PC-9 (cell line): Measurements from ENCODE around the gene CACNA1S. TPM values are rescaled to one million over a fixed set of nuclear protein-coding genes. Genes with fewer than 3 reads are reported as not detected.

Experiments used
- BruUV-seq: library from RNA; stranded (reverse); fragments of 400-500 nt; replicated peaks from 2 replicates; lab custom pipeline; 2021; lab: Mats Ljungman, UMichigan
- CTCF ChIA-PET: fragments of 300-600 bp; sonication (Branson Sonifier 250); formaldehyde crosslinking; loops from one replicate; lab custom pipeline; 2022; ENCODE audit warnings: antibody characterized with exemption; lab: Charles Lee
- POLR2A ChIA-PET: fragments of 300-600 bp; sonication (Branson Sonifier 250); formaldehyde crosslinking; loops from one replicate; lab custom pipeline; 2022; ENCODE audit warnings: antibody characterized with exemption; ENCODE audit not compliant: unreplicated experiment; lab: Charles Lee
- DNase-seq, 2 experiments: peaks; one replicate each; pipeline versions ENCODE4 v3.0.0 to v3.0.0-alpha.2; 2015 to 2022; ENCODE audit warnings: mixed read lengths in 1 of 2
- H2AFZ ChIP-seq: fragments of 200-600 bp; sonication (generic); 2 replicates; pipeline ENCODE4 v1.8.1; 2017; ENCODE audit warnings: antibody characterized with exemption
- H3F3A ChIP-seq: fragments of 200-600 bp; sonication (generic); 2 replicates; pipeline ENCODE4 v1.8.1; 2017; ENCODE audit warnings: antibody characterized with exemption, mild to moderate bottlenecking, low read depth; ENCODE audit not compliant: insufficient read depth
- H3K27ac ChIP-seq: fragments of 200-600 bp; sonication (generic); 2 replicates; pipeline ENCODE4 v1.6.1; 2016; ENCODE audit warnings: mixed run types
- H3K27me3 ChIP-seq: fragments of 200-600 bp; sonication (generic); 2 replicates; pipeline ENCODE4 v1.6.1; 2016; ENCODE audit warnings: low read depth, mixed run types; ENCODE audit not compliant: insufficient read depth
- H3K36me3 ChIP-seq: fragments of 200-600 bp; sonication (generic); 2 replicates; pipeline ENCODE4 v1.6.1; 2016; ENCODE audit warnings: low read depth, mixed run types
- H3K4me1 ChIP-seq: fragments of 200-600 bp; sonication (generic); replicated peaks from 2 replicates; pipeline ENCODE4 v1.6.1; 2016; ENCODE audit warnings: mixed run types; ENCODE audit not compliant: insufficient read depth
- H3K4me2 ChIP-seq: fragments of 200-600 bp; sonication (generic); 2 replicates; pipeline ENCODE4 v1.6.1; 2017; ENCODE audit warnings: mixed run types
- H3K4me3 ChIP-seq: fragments of 200-600 bp; sonication (generic); 2 replicates; pipeline ENCODE4 v1.6.1; 2016; ENCODE audit warnings: mixed run types
- H3K79me2 ChIP-seq: fragments of 200-600 bp; sonication (generic); 2 replicates; pipeline ENCODE4 v1.6.1; 2017; ENCODE audit warnings: low read depth, mixed run types
- H3K9me2 ChIP-seq: fragments of 200-600 bp; sonication (generic); 2 replicates; pipeline ENCODE4 v1.8.1; 2017; ENCODE audit warnings: mild to moderate bottlenecking; ENCODE audit not compliant: insufficient read depth
- H3K9me3 ChIP-seq: fragments of 200-600 bp; sonication (generic); 2 replicates; pipeline ENCODE4 v1.8.1; 2016; ENCODE audit warnings: low read depth; ENCODE audit not compliant: insufficient read depth
- H4K20me1 ChIP-seq: fragments of 200-600 bp; sonication (generic); 2 replicates; pipeline ENCODE4 v1.8.1; 2017; ENCODE audit not compliant: insufficient read depth
- CTCF ChIP-seq: fragments of 200-600 bp; sonication (generic); conservative IDR thresholded peaks from 2 replicates; pipeline ENCODE4 v1.6.1; 2017; ENCODE audit warnings: mixed run types, antibody characterized with exemption, mild to moderate bottlenecking, moderate library complexity
- EZH2 ChIP-seq: fragments of 200-600 bp; sonication (generic); IDR thresholded peaks from 2 replicates; pipeline ENCODE4 v1.8.0; 2017; ENCODE audit warnings: antibody characterized with exemption, low read depth
- intact Hi-C: fragments of 100-400 bp; cut with micrococcal nuclease; formaldehyde crosslinking; loops from one replicate; pipeline ENCODE4 v1.10.0; 2022; ENCODE audit not compliant: unreplicated experiment
- total RNA-seq: library from RNA; stranded (reverse); gene quantifications from 2 replicates; pipeline ENCODE4 v1.2.3, GENCODE V29; 2021

The CACNA1S gene
- total RNA-seq, 1 experiment from 2014 or later = not detected

DNA sequence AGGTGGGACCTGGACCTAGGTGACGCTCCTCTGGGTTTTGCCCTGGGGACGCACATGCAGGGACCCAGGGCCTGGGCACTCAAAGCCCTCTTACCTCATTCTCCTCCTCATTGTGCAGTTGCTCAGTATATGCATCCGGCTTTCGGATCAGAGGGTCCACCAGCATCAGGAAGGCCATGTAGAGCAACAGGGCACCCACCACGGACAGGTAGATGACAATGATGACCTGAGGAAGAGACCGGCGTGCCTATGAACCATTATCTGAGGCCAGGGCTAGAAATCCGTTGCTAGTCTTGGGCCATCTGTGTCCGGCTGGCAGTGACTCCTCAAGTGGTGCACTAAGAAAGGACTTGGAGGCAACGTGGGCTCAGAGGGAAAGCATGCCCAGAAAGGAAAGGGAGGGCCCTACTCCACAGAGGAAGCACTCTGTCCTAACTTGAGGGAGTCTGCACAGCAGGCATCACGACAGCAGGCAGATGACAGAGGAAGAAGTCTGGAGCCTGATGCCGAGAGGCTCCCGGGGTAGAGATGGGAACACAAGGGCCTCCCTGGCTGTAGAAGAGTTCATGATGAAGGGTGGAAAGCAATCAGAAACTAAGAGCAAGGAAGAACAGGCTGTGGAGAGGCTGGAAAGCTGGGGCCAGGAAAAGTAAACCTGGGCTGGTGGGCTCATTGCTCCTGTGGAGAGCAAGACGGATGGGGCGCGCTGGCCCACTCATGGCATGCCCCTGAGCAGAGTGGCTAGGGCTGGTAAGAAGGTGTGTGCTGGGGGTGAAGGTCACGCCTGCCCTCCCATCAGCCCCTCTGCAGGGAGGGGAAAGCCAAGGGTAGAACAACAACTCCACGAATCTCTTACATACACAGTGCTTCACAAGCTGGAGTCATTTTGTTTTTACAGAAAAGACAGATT is 31.8 kb upstream of the CACNA1S start:
- Histone ChIP-seq H3F3A (no peaks in the 10 kb centered on the region), H3K4me1 (no peaks in the 10 kb centered on the region), H3K79me2 (no peaks in the 10 kb centered on the region), H3K4me2 (no peak overlapping the region), H3K9me2 (no peaks in the 10 kb centered on the region), H3K27ac (no peak overlapping the region), H3K36me3 (no peaks in the 10 kb centered on the region; the same call in 1 of the 2 replicates), H2AFZ (no peak overlapping the region), H4K20me1 (no peaks in the 10 kb centered on the region; the same call in 1 of the 2 replicates), H3K4me3 (no peak overlapping the region), H3K27me3 (no peaks in the 10 kb centered on the region), H3K9me3 (no peaks in the 10 kb centered on the region)
- no peak for DNase-seq
- no TSS peak for BruUV-seq
- POLR2A ChIA-PET = no interaction called here
- TF ChIP-seq CTCF (no peak), EZH2 (no peak)
- intact Hi-C loops = no loop called here
- CTCF ChIA-PET = no interaction called here

DNA sequence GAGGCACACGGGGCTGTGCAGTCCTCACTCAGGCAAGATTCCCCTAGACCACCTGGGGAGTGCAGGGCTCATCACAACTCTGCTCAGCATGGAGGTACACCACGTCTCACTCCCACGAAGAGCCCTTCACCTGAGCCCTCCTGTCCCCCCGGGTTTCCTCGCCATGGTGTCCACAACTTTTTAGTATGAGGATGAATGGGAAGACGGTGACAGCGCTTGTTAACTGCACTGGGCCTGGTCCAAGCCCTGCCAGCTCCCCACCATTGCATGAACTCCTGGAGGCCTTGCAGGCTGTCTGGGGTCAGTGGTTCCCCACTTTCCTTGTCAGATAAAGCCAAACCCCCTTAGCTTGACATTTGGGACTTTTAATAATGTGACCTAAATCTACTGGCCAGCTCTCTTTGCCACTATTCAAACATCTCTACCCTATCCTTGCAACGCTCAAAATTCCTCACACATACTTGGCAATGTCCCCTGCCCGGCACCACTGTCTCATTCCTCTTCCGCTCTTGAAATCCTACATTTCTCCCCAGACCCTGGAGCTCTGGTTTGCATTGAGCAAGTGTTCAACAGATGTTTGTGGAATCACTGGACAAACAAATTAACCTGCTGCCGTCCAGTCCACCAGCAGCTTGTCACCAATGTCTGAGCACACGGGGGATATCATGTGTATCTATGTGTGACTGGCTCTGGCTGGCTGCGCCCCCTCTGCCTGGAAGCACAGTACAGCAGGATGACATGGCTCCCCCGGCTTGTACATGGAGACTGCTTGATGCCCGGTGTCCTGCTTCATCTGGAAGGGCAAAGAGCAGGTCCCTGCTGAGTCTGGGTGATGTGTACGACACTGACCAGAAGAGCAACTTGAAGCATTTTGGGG is 30.9 kb upstream of the CACNA1S start:
- Histone ChIP-seq H3K4me3 (no peak overlapping the region), H2AFZ (no peak overlapping the region), H3K36me3 (no peaks in the 10 kb centered on the region; the same call in 1 of the 2 replicates), H3K4me1 (no peaks in the 10 kb centered on the region), H3K27me3 (no peaks in the 10 kb centered on the region), H3K79me2 (no peaks in the 10 kb centered on the region), H3K9me3 (no peaks in the 10 kb centered on the region), H3K27ac (no peak overlapping the region), H3F3A (no peaks in the 10 kb centered on the region), H3K9me2 (no peaks in the 10 kb centered on the region), H4K20me1 (no peaks in the 10 kb centered on the region; the same call in 1 of the 2 replicates), H3K4me2 (no peak overlapping the region)
- no TSS peak for BruUV-seq
- DNase-seq = no peak
- CTCF ChIA-PET = no interaction called here
- POLR2A ChIA-PET = interaction anchor here (0.6 kb wide), 1 partner anchor 11 kb away, joined by 4 read pairs; the partner anchor contains the start of gene TMEM9
- intact Hi-C loops = no loop called here
- TF ChIP-seq CTCF = no peak
- no peak for TF ChIP-seq EZH2

DNA sequence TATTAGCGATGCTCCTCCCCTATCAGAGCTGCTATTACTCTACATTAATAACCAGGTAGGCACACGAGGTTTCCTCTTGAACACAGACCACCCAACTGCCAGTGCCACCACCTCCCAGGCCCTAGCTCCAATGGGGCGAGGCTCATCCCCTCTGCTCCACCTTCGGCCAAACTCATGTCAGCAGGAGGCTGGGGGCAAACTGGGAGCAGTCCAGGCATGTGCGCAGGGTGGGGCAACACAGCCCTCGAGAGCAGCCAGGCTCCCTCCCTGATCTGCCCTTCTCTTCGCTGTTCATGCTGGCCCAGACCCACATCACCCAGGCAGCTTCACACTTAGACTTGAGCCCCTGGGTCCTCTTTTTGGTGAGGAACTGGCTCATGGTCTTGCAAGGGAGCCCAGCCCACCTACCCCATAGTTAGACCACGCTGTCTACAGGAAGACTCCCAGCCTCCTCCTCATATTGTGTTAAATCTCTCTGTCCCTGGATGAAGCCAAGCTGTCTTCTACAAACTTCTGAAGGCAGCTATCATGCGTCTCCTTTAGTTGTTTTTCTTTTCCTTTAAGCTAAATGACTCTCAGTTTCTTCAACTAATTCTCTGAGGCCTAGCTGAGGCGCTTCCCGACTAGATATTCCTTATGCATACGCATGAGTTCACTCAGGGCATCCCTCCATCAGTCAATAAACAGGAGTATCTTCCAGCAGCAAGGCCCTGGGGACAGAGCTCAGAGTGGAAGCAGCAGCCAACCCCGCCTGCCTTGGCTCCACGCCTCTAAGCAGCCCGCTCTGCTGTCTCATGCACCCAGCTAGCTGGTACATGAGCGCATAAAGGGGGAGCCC is 30.0 kb upstream of the CACNA1S start:
- ChIA-PET CTCF (no interaction called here), POLR2A (no interaction called here)
- no peak overlapping the region for H2AFZ ChIP-seq

More for the DNA sequence above, 30.0 kb upstream of the CACNA1S start:
- H3K4me1 ChIP-seq = no peaks in the 10 kb centered on the region
- H3F3A ChIP-seq = no peaks in the 10 kb centered on the region
- H3K27me3 ChIP-seq = no peaks in the 10 kb centered on the region
- H3K36me3 ChIP-seq = peaks cover 3% of the 10 kb centered on the region; the same call in 1 of the 2 replicates
- BruUV-seq = no TSS peak
- H3K9me2 ChIP-seq = no peaks in the 10 kb centered on the region
- H3K9me3 ChIP-seq = no peaks in the 10 kb centered on the region
- H3K4me2 ChIP-seq = no peak overlapping the region
- TF ChIP-seq CTCF (no peak), EZH2 (no peak)
- no peak overlapping the region for H3K27ac ChIP-seq
- no peaks in the 10 kb centered on the region for H3K79me2 ChIP-seq
- no peak for DNase-seq
- intact Hi-C loops = no loop called here
- no peak overlapping the region for H3K4me3 ChIP-seq
- H4K20me1 ChIP-seq = no peaks in the 10 kb centered on the region; the same call in 1 of the 2 replicates
